ENCODE data around the gene C12orf60. TPM values are rescaled to one million over a fixed set of nuclear protein-coding genes. Genes with fewer than 3 reads are reported as not detected.

Gene C12orf60
- total RNA-seq, 1 donor from 2014 or later: 1.3 TPM

DNA sequence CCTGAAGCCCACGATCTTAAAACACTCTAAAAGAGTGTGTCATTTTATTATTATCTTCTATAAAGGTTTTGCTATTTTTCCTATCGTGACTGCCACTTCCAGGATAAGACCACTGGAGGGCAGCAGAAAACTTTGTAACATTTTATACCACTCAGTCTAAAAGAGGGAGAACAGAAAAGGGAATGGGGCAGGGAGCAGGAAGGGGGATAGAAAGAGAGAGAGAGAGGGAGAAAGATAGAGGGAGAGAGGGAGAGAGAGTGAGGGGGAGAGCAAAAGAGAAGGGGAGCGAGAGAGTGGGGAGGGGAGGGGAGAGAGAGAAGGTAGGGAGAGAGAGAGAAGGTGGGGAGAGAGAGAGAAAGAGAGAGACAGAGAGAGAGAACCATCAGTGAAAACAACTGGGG, 41.9 kb downstream of the C12orf60 start:
- Mint-ChIP-seq H3K4me3 (no peak overlapping the region), H3K36me3 (no peaks in the 10 kb centered on the region), H3K4me1 (peaks cover 74% of the 10 kb centered on the region), H3K27ac (peak overlapping the region; percentile 65), H3K27me3 (ENCODE audit: low read depth) (no peaks in the 10 kb centered on the region), H3K9me3 (no peaks in the 10 kb centered on the region)
- no peak for DNase-seq (ENCODE audit: low spot score in 2 of 2, unreplicated experiment in 2 of 2)
- TF ChIP-seq, protein P1, sequence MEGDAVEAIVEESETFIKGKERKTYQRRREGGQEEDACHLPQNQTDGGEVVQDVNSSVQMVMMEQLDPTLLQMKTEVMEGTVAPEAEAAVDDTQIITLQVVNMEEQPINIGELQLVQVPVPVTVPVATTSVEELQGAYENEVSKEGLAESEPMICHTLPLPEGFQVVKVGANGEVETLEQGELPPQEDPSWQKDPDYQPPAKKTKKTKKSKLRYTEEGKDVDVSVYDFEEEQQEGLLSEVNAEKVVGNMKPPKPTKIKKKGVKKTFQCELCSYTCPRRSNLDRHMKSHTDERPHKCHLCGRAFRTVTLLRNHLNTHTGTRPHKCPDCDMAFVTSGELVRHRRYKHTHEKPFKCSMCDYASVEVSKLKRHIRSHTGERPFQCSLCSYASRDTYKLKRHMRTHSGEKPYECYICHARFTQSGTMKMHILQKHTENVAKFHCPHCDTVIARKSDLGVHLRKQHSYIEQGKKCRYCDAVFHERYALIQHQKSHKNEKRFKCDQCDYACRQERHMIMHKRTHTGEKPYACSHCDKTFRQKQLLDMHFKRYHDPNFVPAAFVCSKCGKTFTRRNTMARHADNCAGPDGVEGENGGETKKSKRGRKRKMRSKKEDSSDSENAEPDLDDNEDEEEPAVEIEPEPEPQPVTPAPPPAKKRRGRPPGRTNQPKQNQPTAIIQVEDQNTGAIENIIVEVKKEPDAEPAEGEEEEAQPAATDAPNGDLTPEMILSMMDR (IDR thresholded peaks at IDR 0.05; ENCODE audit: unreplicated experiment): peak; percentile 73

- H3K4me1 Mint-ChIP-seq: peaks cover 77% of the 10 kb centered on the region
- H3K4me3 Mint-ChIP-seq: no peak overlapping the region
- no peaks in the 10 kb centered on the region for H3K36me3 Mint-ChIP-seq
- DNase-seq (ENCODE audit: low spot score in 2 of 2, unreplicated experiment in 2 of 2): no peak
- peak overlapping the region; percentile 81 for H3K27ac Mint-ChIP-seq
- TF ChIP-seq, protein P1 (IDR thresholded peaks at IDR 0.05; ENCODE audit: unreplicated experiment): no peak
- H3K27me3 Mint-ChIP-seq (ENCODE audit: low read depth): no peaks in the 10 kb centered on the region
- H3K9me3 Mint-ChIP-seq: no peaks in the 10 kb centered on the region
Observed at GRCh38 chr12:14846042-14846587, 42.6 kb downstream of the C12orf60 start.

DNA sequence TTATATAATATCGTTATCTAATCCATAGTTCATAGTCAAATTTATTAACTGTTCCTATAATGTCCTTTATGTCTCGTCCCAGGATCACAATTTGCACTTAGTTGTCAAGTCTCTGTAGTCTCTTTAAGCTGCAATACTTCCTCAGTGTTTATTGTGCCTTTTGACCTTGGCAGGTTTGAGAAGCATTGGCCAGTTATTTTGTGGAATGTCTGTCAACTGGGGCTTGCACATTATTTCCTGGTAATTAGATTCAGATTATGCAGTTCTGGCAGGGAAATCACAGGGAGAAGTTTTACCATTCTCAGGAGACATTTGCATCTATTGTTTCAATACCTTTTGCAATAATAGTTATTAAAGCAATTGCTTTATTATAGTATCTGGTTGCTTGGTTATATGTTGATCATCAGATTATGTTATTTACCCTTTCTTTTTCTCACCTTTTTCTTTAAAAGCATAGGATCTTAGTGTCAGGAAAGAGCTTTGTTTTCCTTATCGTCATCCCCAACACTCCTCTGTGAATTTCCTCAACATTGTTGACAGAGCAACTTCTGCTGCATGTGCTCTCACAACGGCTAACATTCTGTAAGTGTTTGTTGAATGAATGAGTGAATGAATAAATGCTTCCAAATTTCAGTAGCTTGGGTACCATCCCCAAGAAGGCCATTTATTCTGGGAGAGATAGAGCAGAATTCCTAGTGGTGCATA, 43.6 kb downstream of the C12orf60 start:
- H3K27me3 Mint-ChIP-seq (ENCODE audit: low read depth): no peaks in the 10 kb centered on the region
- no peak for DNase-seq (ENCODE audit: low spot score in 2 of 2, unreplicated experiment in 2 of 2)
- H3K4me3 Mint-ChIP-seq: no peak overlapping the region
- H3K36me3 Mint-ChIP-seq: no peaks in the 10 kb centered on the region
- TF ChIP-seq, protein P1 (IDR thresholded peaks at IDR 0.05; ENCODE audit: unreplicated experiment): no peak
- H3K4me1 Mint-ChIP-seq: peaks cover 73% of the 10 kb centered on the region
- no peaks in the 10 kb centered on the region for H3K9me3 Mint-ChIP-seq
- H3K27ac Mint-ChIP-seq: peak overlapping the region; percentile 85

DNA sequence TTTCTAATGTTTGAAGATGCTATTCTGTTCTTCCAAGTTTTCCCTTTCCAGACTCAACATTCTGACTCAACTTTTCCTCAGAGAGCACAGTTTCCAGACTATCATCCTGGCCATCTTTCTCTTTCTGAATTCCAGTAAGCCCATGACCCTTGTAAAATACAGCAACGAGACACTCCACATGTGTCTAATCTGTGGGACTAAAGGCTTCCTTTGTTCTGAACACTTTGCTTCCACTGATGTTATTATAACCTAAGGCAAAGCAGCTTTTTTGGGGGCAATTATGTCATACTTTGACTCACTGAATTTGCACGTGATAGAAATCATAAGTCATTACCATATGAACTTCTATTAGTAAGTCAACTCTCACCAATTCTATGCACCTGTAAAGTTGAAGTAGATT, 46.2 kb downstream of the C12orf60 start:
- H3K27me3 Mint-ChIP-seq (ENCODE audit: low read depth): no peaks in the 10 kb centered on the region
- peaks cover 73% of the 10 kb centered on the region for H3K4me1 Mint-ChIP-seq
- H3K4me3 Mint-ChIP-seq: no peak overlapping the region
- no peaks in the 10 kb centered on the region for H3K9me3 Mint-ChIP-seq
- TF ChIP-seq, protein P1 (IDR thresholded peaks at IDR 0.05; ENCODE audit: unreplicated experiment): no peak
- H3K36me3 Mint-ChIP-seq: no peaks in the 10 kb centered on the region
- no peak for DNase-seq (ENCODE audit: low spot score in 2 of 2, unreplicated experiment in 2 of 2)
- peak overlapping the region; percentile 93 for H3K27ac Mint-ChIP-seq

DNA sequence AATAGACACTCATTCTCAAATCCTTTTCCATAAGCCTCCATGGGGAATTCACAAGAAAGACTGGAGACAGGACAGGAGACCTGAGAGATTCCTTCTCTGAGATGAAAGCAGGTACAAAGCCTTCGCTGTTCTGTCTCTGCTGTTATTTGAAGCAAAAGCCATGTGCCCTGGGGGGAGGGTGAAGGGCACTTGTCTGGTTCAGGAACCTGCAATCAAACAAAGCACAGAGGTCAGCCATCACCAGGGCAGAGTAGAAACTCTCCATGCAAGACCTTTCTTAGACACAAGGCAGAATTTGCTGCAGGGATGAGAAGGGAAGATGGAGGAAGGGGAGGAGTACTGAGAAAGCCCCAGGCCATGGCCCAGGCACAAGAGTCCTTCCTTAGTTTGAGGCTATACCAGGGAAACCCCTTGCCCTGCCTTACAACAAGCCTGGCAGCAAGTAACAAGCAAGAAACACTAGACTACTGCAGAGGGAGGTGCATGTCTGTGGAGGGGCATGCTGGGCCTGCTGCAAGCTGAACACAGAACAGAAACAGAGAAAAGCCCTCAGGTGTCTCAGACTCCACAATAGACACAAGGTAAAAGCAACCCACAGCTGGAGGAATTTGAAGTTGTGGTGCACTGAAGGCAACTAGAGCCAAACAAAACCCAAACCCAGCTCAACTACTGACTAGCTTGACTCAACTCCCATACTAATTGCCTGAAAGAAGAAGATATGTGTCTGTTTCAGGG, 47.6 kb downstream of the C12orf60 start:
- peaks cover 2% of the 10 kb centered on the region for H3K9me3 Mint-ChIP-seq
- no peak overlapping the region for H3K4me3 Mint-ChIP-seq
- peaks cover 75% of the 10 kb centered on the region for H3K4me1 Mint-ChIP-seq
- peak overlapping the region; percentile 93 for H3K27ac Mint-ChIP-seq
- no peaks in the 10 kb centered on the region for H3K36me3 Mint-ChIP-seq
- no peaks in the 10 kb centered on the region for H3K27me3 Mint-ChIP-seq (ENCODE audit: low read depth)
- no peak for DNase-seq (ENCODE audit: low spot score in 2 of 2, unreplicated experiment in 2 of 2)
- TF ChIP-seq, protein P1 (IDR thresholded peaks at IDR 0.05; ENCODE audit: unreplicated experiment): no peak
